HG02798 (cell line): Measurements from ENCODE around the gene ACKR1.
A peak's percentile ranks its signal among the peaks of the same experiment; 100 is the strongest.

ENCODE experiments used
- ATAC-seq: cut with Tn5 transposase; IDR thresholded peaks from one replicate; pipeline ENCODE4 v1.9.1; 2021; ENCODE audit warnings: mild to moderate bottlenecking; ENCODE audit not compliant: unreplicated experiment, poor library complexity

Gene ACKR1

GRCh38 chr1:159218649-159219636 lies 14.3 kb downstream of the ACKR1 start:
- ATAC-seq = no peak

- no peak for ATAC-seq
These were observed 17.6 kb downstream of the ACKR1 start for GRCh38 chr1:159222075-159222865.

- no peak for ATAC-seq
These were observed 18.3 kb downstream of the ACKR1 start for GRCh38 chr1:159223004-159223403.

- ATAC-seq = no peak
These were observed 23.9 kb downstream of the ACKR1 start for GRCh38 chr1:159228554-159228953.

- no peak for ATAC-seq
These were observed 24.7 kb downstream of the ACKR1 start for GRCh38 chr1:159229260-159229885.

- ATAC-seq = no peak
These were observed 25.2 kb downstream of the ACKR1 start for GRCh38 chr1:159229896-159230295.

GRCh38 chr1:159239551-159240220 lies 35.0 kb downstream of the ACKR1 start:
- peak; percentile 90 for ATAC-seq

GRCh38 chr1:159247266-159247665 lies 42.6 kb downstream of the ACKR1 start:
- ATAC-seq = no peak

GRCh38 chr1:159248311-159248710 lies 43.6 kb downstream of the ACKR1 start:
- no peak for ATAC-seq

- ATAC-seq = no peak
These were observed 46.1 kb downstream of the ACKR1 start for GRCh38 chr1:159250638-159251216.
